Hematopoietic multipotent progenitor cell (in vitro differentiated cells): ENCODE measurements around the gene ZNF865. TPM values are rescaled to one million over a fixed set of nuclear protein-coding genes. Genes with fewer than 3 reads are reported as not detected.

Experiments
- DNase-seq, 3 donors: peaks; one replicate each; pipeline ENCODE4 v3.0.0-alpha.2; 2011 to 2015; ENCODE audit warnings: low read depth in 2 of 3, low spot score in 2 of 3
- total RNA-seq: library from RNA; depleted of rRNA; stranded (reverse); fragments of >200 nt; gene quantifications from one replicate; pipeline ENCODE4 v1.2.3, GENCODE V29; 2012

Gene ZNF865
- total RNA-seq, 1 donor = 4.0 TPM

DNA sequence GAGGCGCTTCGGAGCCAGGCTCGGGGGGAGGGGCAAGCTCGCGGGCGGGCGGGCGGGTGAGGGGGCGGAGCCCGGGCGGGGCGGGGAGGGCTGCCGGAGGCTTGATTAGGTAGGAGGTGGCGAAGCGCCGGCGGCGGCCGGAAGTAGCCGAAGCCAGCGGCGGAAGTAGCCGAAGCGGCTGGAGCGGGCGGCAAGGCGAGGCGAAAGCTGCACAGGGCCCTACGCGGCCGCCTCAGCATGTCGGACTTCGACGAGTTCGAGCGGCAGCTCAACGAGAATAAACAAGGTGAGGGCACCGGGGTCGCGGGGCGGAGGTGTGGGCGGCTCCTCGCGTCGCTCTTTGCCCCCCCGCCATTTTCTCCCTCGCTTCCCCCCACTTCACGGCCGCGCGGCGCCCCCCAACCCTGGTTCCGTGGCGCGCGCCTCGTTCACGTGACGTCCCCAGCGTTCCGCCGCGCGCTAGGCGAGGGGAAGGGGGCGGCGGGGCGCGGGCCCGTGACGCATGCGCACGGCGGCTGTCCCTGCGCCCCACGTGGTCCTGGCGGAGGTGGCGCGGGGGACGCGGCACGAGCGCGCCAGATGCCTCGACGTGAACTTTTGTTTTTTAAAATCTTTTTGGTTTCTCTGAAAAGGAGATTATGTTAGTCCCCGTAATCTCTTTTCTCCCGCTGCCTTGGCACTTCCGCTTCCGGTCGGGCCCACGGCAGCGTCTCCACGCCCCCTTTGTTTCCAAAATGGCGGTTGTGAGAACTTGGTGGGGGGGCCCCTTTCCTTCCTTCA, 49.6 kb downstream of the ZNF865 start, which contains the start of gene U2AF2:
U2AF2 (plus strand) TSS at position 168 of the 780 bp plus-strand sequence; CDS start at position 238, 70 bp downstream.
- peak; percentile 93 to 95 (median 95) for DNase-seq

DNA sequence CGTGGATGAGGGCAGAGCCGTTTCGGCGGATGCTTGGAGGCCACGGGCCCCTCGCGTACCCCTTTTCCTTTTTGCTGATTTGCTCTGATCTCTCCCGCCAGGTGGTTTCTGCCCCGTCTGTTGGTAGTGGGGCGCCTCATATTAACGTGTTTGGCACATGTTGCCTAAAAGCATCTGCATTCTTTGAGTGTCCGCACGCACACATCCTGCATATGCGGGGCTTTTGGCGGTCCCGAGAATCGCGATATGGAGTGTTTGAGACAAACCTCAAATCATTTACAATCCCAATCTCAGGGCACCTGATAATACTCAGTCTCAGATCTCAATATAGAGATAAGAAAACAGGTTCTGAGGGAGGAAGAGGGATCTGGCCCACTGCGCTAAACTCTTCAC, 50.2 kb downstream of the ZNF865 start:
- no peak for DNase-seq

DNA sequence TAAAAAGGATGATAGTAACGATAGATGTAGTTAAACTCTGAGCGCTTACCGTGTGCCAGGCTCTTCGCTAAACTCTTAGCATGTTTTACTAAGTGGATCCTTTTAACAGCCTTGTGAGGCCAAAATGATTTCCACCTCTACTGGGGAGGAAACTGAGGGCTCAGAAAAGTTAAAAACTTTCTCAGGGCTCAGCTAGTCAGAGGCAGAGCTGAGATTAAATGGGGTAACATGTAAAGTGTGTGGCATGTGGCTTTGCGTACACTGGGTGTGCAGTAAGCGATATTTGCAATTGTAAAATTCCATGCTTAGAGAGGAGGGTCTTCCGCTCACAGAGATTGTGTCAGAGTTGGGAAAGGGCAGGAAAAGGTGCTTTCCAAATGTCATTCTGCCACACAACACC, 51.1 kb downstream of the ZNF865 start:
- no peak for DNase-seq

DNA sequence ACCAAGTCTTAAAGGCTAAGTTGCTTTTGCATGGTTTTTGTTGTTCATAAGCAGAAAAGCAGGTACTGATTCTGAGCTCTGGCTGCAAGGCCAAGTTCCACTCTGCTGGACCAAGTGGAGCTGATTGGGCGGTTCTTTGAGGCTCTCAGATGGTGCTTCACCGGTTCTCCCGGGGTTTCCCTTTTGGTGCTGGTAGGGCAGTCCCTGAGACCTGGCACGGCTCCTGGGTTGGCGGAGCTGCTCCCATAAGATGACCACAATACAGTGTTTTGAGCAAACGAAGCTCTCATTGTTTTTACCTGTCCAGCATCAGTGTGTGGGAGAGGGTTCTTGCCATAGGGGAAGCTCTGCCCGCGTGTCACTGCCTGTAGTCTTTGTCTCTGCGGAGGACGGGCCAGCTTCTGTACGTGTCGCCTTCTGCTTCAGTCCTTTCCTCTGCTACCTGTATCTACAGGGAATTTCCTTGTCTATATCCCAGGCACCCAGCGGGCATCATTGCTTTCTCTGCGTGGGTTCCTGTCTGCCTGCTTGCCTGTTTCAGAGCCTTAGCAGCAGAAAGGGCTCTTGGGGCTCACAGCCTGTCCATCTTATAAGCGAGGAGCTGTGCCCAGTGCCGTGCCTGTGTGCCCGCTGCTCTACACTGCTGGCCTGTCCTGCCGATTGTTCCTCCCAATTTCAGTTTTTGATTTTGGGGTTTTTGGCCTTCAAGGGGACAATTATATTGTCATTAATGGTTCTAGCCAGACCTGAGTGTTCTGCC, 51.7 kb downstream of the ZNF865 start:
- DNase-seq = no peak

DNA sequence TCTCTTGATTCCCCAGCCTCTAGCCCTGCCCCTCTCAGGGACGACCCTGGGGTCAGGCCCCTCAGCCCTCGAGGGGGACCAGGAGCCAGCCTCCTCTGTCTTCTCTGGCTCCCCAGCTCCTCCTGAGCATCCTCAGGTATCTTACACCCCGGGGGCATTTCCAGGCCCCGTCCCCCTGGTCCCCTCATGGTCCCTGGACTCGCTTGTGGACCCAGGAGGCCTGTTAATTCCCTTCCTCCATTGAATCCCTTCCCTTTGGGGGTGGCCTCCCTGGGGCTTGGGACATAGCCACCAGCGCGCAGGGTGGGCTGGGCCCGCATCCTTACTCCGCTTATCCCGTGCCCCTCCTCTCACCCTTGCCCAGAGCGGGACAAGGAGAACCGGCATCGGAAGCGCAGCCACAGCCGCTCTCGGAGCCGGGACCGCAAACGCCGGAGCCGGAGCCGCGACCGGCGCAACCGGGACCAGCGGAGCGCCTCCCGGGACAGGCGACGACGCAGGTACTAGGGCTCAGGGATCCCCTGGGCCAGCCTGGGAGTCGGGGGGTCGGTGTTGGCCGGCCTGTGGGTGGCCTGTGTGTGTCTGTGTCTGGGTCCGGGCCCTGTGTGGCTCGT, 53.5 kb downstream of the ZNF865 start:
- DNase-seq = no peak

DNA sequence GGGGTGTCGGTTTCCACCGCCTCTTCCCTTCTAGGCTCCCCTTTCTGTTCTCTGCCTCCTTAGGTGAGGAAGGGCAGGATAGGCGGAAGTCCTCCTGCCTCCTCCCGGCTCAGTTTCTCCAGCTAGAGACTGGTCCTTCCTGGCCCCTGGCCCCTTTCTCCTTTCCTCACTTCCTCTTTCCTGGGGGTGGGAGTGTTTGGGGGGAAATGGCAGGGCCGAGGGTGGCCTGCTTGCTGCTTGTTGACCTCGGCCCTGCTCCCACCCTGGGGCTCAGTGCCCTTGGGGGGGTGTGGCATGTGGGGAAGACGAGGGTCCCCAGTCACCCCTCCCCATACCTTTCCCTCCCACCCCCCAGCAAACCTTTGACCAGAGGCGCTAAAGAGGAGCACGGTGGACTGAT, 54.4 kb downstream of the ZNF865 start:
- DNase-seq = no peak

DNA sequence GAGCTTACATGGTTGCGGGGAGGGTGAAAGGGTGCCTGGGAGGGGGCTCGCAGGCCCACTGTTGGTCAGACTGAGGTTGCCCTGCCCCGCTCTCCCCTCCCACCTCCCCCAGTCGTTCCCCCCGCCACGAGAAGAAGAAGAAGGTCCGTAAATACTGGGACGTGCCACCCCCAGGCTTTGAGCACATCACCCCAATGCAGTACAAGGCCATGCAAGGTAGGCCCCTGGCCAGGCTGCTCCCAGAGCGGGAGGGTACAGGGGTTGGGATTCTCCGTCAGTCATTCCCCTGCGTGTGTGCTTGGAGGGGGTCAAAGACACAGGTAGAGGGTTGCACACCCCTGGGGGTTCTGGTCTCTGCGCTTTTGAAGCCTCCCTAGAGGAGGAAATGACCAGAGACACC, 55.0 kb downstream of the ZNF865 start:
- DNase-seq = no peak

DNA sequence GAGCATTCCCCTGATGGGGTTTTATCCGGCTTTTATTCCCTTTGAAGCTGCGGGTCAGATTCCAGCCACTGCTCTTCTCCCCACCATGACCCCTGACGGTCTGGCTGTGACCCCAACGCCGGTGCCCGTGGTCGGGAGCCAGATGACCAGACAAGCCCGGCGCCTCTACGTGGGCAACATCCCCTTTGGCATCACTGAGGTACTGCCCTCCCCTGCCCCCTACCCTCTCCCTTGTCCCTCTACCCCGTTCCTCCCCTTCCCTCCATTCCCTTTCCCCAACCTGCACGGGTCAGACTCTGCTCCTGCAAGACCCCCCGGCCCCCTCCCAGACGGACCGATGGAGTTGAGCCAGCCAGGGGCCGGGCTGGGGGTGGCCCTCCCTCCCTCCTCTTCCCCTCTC, 55.5 kb downstream of the ZNF865 start:
- no peak for DNase-seq

DNA sequence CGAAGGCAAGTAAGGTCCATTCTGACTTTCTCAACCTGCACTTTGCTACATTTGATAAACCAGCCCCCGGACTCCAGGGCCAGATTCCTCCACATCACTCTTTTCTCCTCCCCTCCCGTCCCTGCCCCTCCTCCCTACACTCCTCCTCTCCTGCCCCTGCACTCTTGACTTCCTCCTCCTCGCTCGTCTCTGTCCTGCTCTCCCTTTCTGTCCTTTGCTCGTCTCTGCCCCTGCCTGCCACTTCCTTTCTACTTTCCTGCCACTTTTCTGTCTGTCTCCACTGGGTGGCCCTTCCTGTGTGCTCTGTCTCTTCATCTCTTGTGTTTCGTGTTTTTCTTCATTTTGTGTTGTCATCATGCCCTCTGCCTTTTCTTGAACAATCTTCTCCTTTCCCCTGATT, 56.4 kb downstream of the ZNF865 start:
- no peak for DNase-seq

DNA sequence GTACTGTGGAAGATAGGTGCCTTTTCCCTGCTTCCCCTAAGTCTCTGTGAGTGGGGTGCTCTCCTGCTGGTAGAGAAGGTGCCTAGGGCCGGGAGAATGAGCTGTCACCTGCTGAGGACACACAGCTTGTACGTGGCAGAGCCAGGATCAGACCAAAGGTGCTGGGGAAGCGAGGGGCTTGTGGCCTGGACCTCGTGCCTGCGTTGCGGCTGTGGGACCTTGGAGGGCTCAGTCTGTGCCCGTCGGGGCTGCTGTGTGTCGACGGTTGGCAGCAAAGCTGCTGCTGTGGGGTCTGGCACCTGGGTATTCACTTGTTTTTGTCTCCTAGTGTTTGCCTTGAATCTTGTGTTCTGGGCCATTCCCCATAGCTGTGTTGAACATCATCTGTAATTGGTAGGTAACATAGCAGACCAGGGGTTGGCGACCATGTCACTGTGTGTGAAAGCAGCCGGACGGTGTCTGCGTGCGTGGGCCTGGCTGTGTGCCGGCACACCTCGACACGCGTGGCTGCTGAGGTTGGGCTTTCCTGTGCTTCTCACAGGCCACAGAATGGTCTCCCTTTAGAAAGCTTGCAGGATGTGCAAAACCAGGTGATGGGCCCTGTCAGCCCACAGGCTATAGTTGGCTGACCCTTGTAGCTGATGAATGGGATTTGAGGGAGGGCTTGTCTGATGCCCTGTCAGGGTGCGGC, 58.5 kb downstream of the ZNF865 start:
- DNase-seq = no peak

DNA sequence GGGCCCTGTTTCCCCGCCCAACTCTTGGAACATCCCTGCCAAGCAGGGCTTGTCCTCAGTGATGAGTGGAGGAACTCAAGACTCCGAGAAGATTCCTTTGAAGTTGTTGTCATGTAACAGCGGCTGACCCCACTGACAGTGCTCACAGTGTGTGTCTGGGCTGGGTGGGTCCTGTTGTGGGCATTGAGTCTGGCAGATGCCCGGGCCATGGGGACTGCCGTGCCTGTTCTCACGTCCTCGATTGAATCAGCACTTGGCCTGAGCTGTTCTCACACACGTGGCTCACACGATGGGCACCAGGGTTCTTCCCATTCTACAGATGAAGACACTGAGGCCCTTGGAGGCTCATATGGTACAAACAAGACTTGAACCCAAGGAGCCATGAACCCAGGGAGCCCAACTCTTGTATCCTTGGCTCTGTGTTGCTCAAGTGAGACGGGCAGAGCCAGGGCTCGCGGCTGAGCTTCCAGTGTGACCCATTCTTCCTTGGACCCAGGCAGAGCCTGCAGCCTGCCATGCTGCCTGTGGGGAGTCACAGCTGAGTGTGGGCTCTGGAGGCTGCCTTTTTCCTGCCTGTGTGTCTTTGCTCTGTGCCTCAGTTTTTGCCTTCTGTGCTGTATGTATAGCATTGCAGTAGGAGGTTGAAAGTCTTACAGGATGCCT, 61.0 kb downstream of the ZNF865 start:
- DNase-seq = no peak

Other genes with a start within 250 kb of the ZNF865 start
- gene GARIN5B, start 242.4 kb upstream of the ZNF865 start, total RNA-seq = not detected
- 0.27 TPM for gene IL11, start 235.2 kb upstream of the ZNF865 start, total RNA-seq
- not detected for gene TMEM190, start 228.8 kb upstream of the ZNF865 start, total RNA-seq
- gene TMEM238, start 221.4 kb upstream of the ZNF865 start, total RNA-seq = 2.7 TPM
- 2,604 TPM for gene RPL28, start 219.7 kb upstream of the ZNF865 start, total RNA-seq
- 26.7 TPM for gene UBE2S, start 197.9 kb upstream of the ZNF865 start, total RNA-seq
- gene SHISA7, start 162.3 kb upstream of the ZNF865 start, total RNA-seq = under 0.01 TPM
- 63.3 TPM for gene ISOC2, start 144.0 kb upstream of the ZNF865 start, total RNA-seq
- gene C19orf85, start 140.9 kb upstream of the ZNF865 start, total RNA-seq = not detected
- 8.3 TPM for gene ZNF628, start 129.0 kb upstream of the ZNF865 start, total RNA-seq
- 12.7 TPM for gene NAT14, start 120.5 kb upstream of the ZNF865 start, total RNA-seq
- 0.27 TPM for gene SSC5D, start 117.2 kb upstream of the ZNF865 start, total RNA-seq
- under 0.01 TPM for gene SBK2, start 68.5 kb upstream of the ZNF865 start, total RNA-seq
- 0.54 TPM for gene SBK3, start 60.1 kb upstream of the ZNF865 start, total RNA-seq
- gene ZNF579, start 24.8 kb upstream of the ZNF865 start, total RNA-seq = 7.0 TPM
- gene FIZ1, start 6.1 kb upstream of the ZNF865 start, total RNA-seq = 8.6 TPM
- 21.3 TPM for gene ZNF524, start 5.4 kb upstream of the ZNF865 start, total RNA-seq
- gene ZNF784, start 18.9 kb downstream of the ZNF865 start, total RNA-seq = 15.1 TPM
- 13.7 TPM for gene ZNF580, start 35.4 kb downstream of the ZNF865 start, total RNA-seq
- gene ZNF581, start 38.0 kb downstream of the ZNF865 start, total RNA-seq = 48.5 TPM
- gene CCDC106, start 42.6 kb downstream of the ZNF865 start, total RNA-seq = 8.3 TPM
- 158 TPM for gene U2AF2, start 49.4 kb downstream of the ZNF865 start, total RNA-seq
- 18.0 TPM for gene EPN1, start 69.6 kb downstream of the ZNF865 start, total RNA-seq
- gene NLRP9, start 132.8 kb downstream of the ZNF865 start, total RNA-seq = not detected
- gene RFPL4A, start 153.4 kb downstream of the ZNF865 start, total RNA-seq = under 0.01 TPM
- not detected for gene RFPL4AL1, start 163.5 kb downstream of the ZNF865 start, total RNA-seq
- under 0.01 TPM for gene NLRP11, start 226.4 kb downstream of the ZNF865 start, total RNA-seq
- gene NLRP4, start 230.9 kb downstream of the ZNF865 start, total RNA-seq = not detected